HEK293 (cell line): ENCODE data around the gene RAB28.

Experiments used
- CTCF ChIA-PET: fragments of 350-600 bp; formaldehyde crosslinking; extraction: SDS; loops from one replicate; lab custom pipeline; 2021; ENCODE audit warnings: antibody characterized with exemption; lab: Yijun Ruan, JAX
- POLR2A ChIA-PET: fragments of 300-600 bp; formaldehyde crosslinking; extraction: SDS; loops from one replicate; lab custom pipeline; 2020; ENCODE audit warnings: antibody characterized with exemption, inconsistent platforms; lab: Yijun Ruan, JAX
- H3K27ac ChIP-seq: fragments of 200-500 bp; sonication (Bioruptor generic); 2 replicates; pipeline ENCODE4 v1.5.1; 2014; ENCODE audit warnings: low read depth, low read length, control low read depth, inconsistent platforms; ENCODE audit errors: extremely low read depth
- H3K36me3 ChIP-seq, 2 experiments: fragments of 200-500 bp in 1 of 2; sonication (Bioruptor generic) in 1 of 2; 1 replicate in 1 of 2; 2 replicates in 1 of 2; pipeline ENCODE4 v1.5.1; 2014 to 2017; ENCODE audit warnings: inconsistent platforms in 2 of 2, low read length in 2 of 2; ENCODE audit not compliant: control insufficient read depth in 2 of 2, insufficient read depth in 1 of 2
- H3K4me1 ChIP-seq: fragments of 200-500 bp; sonication (Bioruptor generic); 2 replicates; pipeline ENCODE4 v1.5.1; 2014; ENCODE audit warnings: mild to moderate bottlenecking, low read length, inconsistent platforms; ENCODE audit not compliant: control insufficient read depth, insufficient read depth
- H3K4me3 ChIP-seq: 2 replicates; pipeline ENCODE4 v1.5.1; 2011; ENCODE audit warnings: low read depth, mild to moderate bottlenecking, control low read depth, low read length, moderate library complexity
- H3K9me3 ChIP-seq: fragments of 200-500 bp; sonication (Bioruptor generic); 2 replicates; pipeline ENCODE4 v1.5.1; 2014; ENCODE audit warnings: low read depth, low read length, inconsistent platforms; ENCODE audit not compliant: control insufficient read depth, insufficient read depth
- CTCF ChIP-seq: fragments of 450-650 bp; formaldehyde crosslinking; IDR thresholded peaks from 2 replicates; pipeline ENCODE4 v1.5.1; 2016; ENCODE audit warnings: missing biosample characterization, missing genetic modification characterization
- FEZF1 ChIP-seq: fragments of 450-650 bp; formaldehyde crosslinking; IDR thresholded peaks from 2 replicates; pipeline ENCODE4 v1.5.1; 2016; ENCODE audit warnings: missing biosample characterization, missing genetic modification characterization
- OSR2 ChIP-seq: fragments of 450-650 bp; formaldehyde crosslinking; IDR thresholded peaks from 2 replicates; pipeline ENCODE4 v1.5.1; 2016; ENCODE audit warnings: missing biosample characterization, missing genetic modification characterization
- PRDM6 ChIP-seq: fragments of 450-650 bp; formaldehyde crosslinking; IDR thresholded peaks from 2 replicates; pipeline ENCODE4 v1.5.1; 2017; ENCODE audit warnings: missing biosample characterization, missing genetic modification characterization
- REST ChIP-seq: fragments of 450-650 bp; formaldehyde crosslinking; IDR thresholded peaks from 2 replicates; pipeline ENCODE4 v1.5.1; 2016; ENCODE audit warnings: missing biosample characterization, missing genetic modification characterization
- SETDB1 ChIP-seq: IDR thresholded peaks from one replicate; pipeline ENCODE4 v1.6.1; 2017; ENCODE audit warnings: mild to moderate bottlenecking, low read length, moderate library complexity, mixed read lengths; ENCODE audit not compliant: insufficient read length
- ZNF133 ChIP-seq: fragments of 450-650 bp; formaldehyde crosslinking; IDR thresholded peaks from 2 replicates; pipeline ENCODE4 v1.5.1; 2016; ENCODE audit warnings: missing biosample characterization, missing genetic modification characterization
- ZNF155 ChIP-seq: fragments of 450-650 bp; formaldehyde crosslinking; IDR thresholded peaks from 2 replicates; pipeline ENCODE4 v1.5.1; 2016; ENCODE audit warnings: missing biosample characterization, missing genetic modification characterization
- ZNF169 ChIP-seq: fragments of 450-650 bp; formaldehyde crosslinking; IDR thresholded peaks from 2 replicates; pipeline ENCODE4 v1.5.1; 2016; ENCODE audit warnings: missing biosample characterization, missing genetic modification characterization
- ZNF24 ChIP-seq: fragments of 450-650 bp; formaldehyde crosslinking; IDR thresholded peaks from 2 replicates; pipeline ENCODE4 v1.5.1; 2016; ENCODE audit warnings: missing biosample characterization, missing genetic modification characterization
- ZNF280D ChIP-seq: fragments of 450-650 bp; formaldehyde crosslinking; IDR thresholded peaks from 2 replicates; pipeline ENCODE4 v1.5.1; 2016; ENCODE audit warnings: missing biosample characterization, missing genetic modification characterization
- ZNF521 ChIP-seq: fragments of 450-650 bp; formaldehyde crosslinking; IDR thresholded peaks from 2 replicates; pipeline ENCODE4 v1.5.1; 2017; ENCODE audit warnings: missing biosample characterization, mild to moderate bottlenecking, missing genetic modification characterization
- ZNF549 ChIP-seq: fragments of 450-650 bp; IDR thresholded peaks from 2 replicates; pipeline ENCODE4 v1.5.1; 2018; ENCODE audit warnings: missing biosample characterization, missing genetic modification characterization, mild to moderate bottlenecking, inconsistent platforms, moderate library complexity
- ZNF561 ChIP-seq: fragments of 450-650 bp; IDR thresholded peaks from 2 replicates; pipeline ENCODE4 v1.5.1; 2018; ENCODE audit warnings: missing biosample characterization, missing genetic modification characterization, borderline replicate concordance
- ZNF610 ChIP-seq: fragments of 450-650 bp; formaldehyde crosslinking; IDR thresholded peaks from 2 replicates; pipeline ENCODE4 v1.5.1; 2016; ENCODE audit warnings: missing biosample characterization, missing genetic modification characterization, borderline replicate concordance
- ZNF654 ChIP-seq: fragments of 450-650 bp; formaldehyde crosslinking; IDR thresholded peaks from 2 replicates; pipeline ENCODE4 v1.5.1; 2016; ENCODE audit warnings: low read depth, missing biosample characterization, missing genetic modification characterization
- ZNF677 ChIP-seq: fragments of 450-650 bp; IDR thresholded peaks from 2 replicates; pipeline ENCODE4 v1.5.0; 2018; ENCODE audit warnings: missing biosample characterization, mild to moderate bottlenecking, missing genetic modification characterization, moderate library complexity
- ZNF830 ChIP-seq: fragments of 450-650 bp; IDR thresholded peaks from 2 replicates; pipeline ENCODE4 v1.5.0; 2018; ENCODE audit warnings: missing biosample characterization, missing genetic modification characterization, low read depth, mild to moderate bottlenecking, moderate library complexity

RAB28 gene

GRCh38 chr4:13445841-13446790 is 38.0 kb downstream of the RAB28 start (continued):
- no peak for TF ChIP-seq REST (tag by site-specific recombination)
- TF ChIP-seq ZNF561 (tag by site-specific recombination): no peak
- TF ChIP-seq ZNF133: no peak
- no peak for TF ChIP-seq CTCF (tag by site-specific recombination)
- TF ChIP-seq ZNF155 (tag by site-specific recombination): no peak

- Histone ChIP-seq H3K36me3 (peaks cover 0 to 2% of the 10 kb centered on the region in 2 experiments; a peak in 1 of 3 replicates), H3K27ac (no peak overlapping the region), H3K4me1 (0 out of 2 replicates have a peak, but pooled peaks cover 2% of the 10 kb centered on the region), H3K4me3 (no peak overlapping the region), H3K9me3 (no peaks in the 10 kb centered on the region)
- CTCF ChIA-PET: interaction anchor here (0.7 to 1.5 kb wide), 2 partner anchors 10 to 31 kb away, joined by 4 read pairs; no protein-coding TSS in a partner anchor
- TF ChIP-seq FEZF1 (tag by site-specific recombination) (peak; percentile 63), ZNF24 (tag by site-specific recombination) (no peak), OSR2 (tag by site-specific recombination) (peak; percentile 32; the same call in 1 of the 2 replicates), ZNF169 (no peak), ZNF654 (no peak), ZNF830 (tag by site-specific recombination) (no peak), ZNF280D (tag by site-specific recombination) (no peak), SETDB1 (no peak), ZNF610 (no peak), ZNF677 (no peak), PRDM6 (tag by site-specific recombination) (peak; percentile 35), ZNF549 (tag by site-specific recombination) (no peak), ZNF521 (tag by site-specific recombination) (no peak)
- POLR2A ChIA-PET: no interaction called here
Measured at GRCh38 chr4:13441506-13441905, 42.6 kb downstream of the RAB28 start.
